Measurements from ENCODE around the gene SLX4IP. TPM values are rescaled to one million over a fixed set of nuclear protein-coding genes. Genes with fewer than 3 reads are reported as not detected.

The SLX4IP gene
- polyA plus RNA-seq, 2 of the 4 experiments (the other 2 are of a cell fraction) = 3.4 to 7.5 TPM

DNA sequence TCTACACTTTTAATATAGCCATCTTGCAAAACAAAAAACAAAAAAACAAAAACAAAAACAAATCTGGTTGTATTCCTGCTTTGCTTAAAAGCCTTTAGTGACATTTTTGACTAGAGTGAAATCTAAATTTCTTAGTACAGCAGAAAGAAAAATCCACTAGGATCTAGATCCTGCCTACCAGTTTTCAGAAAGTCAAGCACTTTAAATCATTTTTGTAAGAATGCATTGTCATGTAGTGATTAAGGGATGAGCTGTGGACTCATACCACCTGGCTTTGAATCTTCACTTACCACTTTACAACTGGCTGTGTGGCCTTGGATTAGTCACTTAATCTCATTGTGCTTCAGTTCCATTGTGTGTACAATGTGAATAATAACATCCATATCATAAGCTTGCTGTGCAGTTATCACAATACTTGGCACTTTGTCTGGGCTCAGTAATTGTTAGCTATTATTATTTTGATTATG, 5.1 kb upstream of the SLX4IP start (continued):
- TF ChIP-seq JUN (IDR thresholded peaks at IDR 0.05) = peak in 1 of 2 experiments; percentile 47; a peak in 2 of 5 replicates
- no peak for TF ChIP-seq CHD4 (IDR thresholded peaks at IDR 0.05; ENCODE audit: borderline replicate concordance)
- peak; percentile 91 for TF ChIP-seq MAFK (IDR thresholded peaks at IDR 0.05; ENCODE audit: partially characterized antibody)
- no peak for TF ChIP-seq NPAS2 (CRISPR knock-in tag; IDR thresholded peaks at IDR 0.05; ENCODE audit: borderline replicate concordance)
- TF ChIP-seq EHF (CRISPR knock-in tag; IDR thresholded peaks at IDR 0.05) = 0 out of 2 replicates have a peak, but pooled peaks have one; percentile 12
- no peak for TF ChIP-seq MYC (IDR thresholded peaks at IDR 0.05; ENCODE audit: borderline replicate concordance, low read length)
- TF ChIP-seq, protein P1, sequence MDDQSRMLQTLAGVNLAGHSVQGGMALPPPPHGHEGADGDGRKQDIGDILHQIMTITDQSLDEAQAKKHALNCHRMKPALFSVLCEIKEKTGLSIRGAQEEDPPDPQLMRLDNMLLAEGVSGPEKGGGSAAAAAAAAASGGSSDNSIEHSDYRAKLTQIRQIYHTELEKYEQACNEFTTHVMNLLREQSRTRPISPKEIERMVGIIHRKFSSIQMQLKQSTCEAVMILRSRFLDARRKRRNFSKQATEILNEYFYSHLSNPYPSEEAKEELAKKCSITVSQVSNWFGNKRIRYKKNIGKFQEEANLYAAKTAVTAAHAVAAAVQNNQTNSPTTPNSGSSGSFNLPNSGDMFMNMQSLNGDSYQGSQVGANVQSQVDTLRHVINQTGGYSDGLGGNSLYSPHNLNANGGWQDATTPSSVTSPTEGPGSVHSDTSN (IDR thresholded peaks at IDR 0.05) = no peak
- no peak for TF ChIP-seq HES2 (IDR thresholded peaks at IDR 0.05)
- no peak for TF ChIP-seq FOXS1 (CRISPR knock-in tag; IDR thresholded peaks at IDR 0.05)
- TF ChIP-seq, protein P2, sequence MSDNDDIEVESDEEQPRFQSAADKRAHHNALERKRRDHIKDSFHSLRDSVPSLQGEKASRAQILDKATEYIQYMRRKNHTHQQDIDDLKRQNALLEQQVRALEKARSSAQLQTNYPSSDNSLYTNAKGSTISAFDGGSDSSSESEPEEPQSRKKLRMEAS (IDR thresholded peaks at IDR 0.05) = peak; percentile 50; the same call in 1 of the 2 replicates
- TF ChIP-seq RAD21 (conservative IDR thresholded peaks at IDR 0.05 in 1 of 2, IDR thresholded peaks at IDR 0.05 in 1 of 2) = no peak
- TF ChIP-seq JUNB (IDR thresholded peaks at IDR 0.05) = peak; percentile 79
- no peak for TF ChIP-seq ZSCAN20 (CRISPR knock-in tag; IDR thresholded peaks at IDR 0.05)
- TF ChIP-seq, protein P3, sequence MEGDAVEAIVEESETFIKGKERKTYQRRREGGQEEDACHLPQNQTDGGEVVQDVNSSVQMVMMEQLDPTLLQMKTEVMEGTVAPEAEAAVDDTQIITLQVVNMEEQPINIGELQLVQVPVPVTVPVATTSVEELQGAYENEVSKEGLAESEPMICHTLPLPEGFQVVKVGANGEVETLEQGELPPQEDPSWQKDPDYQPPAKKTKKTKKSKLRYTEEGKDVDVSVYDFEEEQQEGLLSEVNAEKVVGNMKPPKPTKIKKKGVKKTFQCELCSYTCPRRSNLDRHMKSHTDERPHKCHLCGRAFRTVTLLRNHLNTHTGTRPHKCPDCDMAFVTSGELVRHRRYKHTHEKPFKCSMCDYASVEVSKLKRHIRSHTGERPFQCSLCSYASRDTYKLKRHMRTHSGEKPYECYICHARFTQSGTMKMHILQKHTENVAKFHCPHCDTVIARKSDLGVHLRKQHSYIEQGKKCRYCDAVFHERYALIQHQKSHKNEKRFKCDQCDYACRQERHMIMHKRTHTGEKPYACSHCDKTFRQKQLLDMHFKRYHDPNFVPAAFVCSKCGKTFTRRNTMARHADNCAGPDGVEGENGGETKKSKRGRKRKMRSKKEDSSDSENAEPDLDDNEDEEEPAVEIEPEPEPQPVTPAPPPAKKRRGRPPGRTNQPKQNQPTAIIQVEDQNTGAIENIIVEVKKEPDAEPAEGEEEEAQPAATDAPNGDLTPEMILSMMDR (IDR thresholded peaks at IDR 0.05) = no peak
- TF ChIP-seq, protein P4, sequence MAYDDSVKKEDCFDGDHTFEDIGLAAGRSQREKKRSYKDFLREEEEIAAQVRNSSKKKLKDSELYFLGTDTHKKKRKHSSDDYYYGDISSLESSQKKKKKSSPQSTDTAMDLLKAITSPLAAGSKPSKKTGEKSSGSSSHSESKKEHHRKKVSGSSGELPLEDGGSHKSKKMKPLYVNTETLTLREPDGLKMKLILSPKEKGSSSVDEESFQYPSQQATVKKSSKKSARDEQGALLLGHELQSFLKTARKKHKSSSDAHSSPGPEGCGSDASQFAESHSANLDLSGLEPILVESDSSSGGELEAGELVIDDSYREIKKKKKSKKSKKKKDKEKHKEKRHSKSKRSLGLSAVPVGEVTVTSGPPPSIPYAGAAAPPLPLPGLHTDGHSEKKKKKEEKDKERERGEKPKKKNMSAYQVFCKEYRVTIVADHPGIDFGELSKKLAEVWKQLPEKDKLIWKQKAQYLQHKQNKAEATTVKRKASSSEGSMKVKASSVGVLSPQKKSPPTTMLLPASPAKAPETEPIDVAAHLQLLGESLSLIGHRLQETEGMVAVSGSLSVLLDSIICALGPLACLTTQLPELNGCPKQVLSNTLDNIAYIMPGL (CRISPR knock-in tag; IDR thresholded peaks at IDR 0.05; ENCODE audit: borderline replicate concordance) = no peak
- TF ChIP-seq HOXB5 (CRISPR knock-in tag; IDR thresholded peaks at IDR 0.05) = no peak
- TF ChIP-seq ZNF302 (CRISPR knock-in tag; IDR thresholded peaks at IDR 0.05) = no peak
- no peak for TF ChIP-seq ZC3H11A (IDR thresholded peaks at IDR 0.05)
- TF ChIP-seq CBX8 (IDR thresholded peaks at IDR 0.05) = no peak
- TF ChIP-seq FOSB (CRISPR knock-in tag; IDR thresholded peaks at IDR 0.05) = no peak
- TF ChIP-seq, protein P5, sequence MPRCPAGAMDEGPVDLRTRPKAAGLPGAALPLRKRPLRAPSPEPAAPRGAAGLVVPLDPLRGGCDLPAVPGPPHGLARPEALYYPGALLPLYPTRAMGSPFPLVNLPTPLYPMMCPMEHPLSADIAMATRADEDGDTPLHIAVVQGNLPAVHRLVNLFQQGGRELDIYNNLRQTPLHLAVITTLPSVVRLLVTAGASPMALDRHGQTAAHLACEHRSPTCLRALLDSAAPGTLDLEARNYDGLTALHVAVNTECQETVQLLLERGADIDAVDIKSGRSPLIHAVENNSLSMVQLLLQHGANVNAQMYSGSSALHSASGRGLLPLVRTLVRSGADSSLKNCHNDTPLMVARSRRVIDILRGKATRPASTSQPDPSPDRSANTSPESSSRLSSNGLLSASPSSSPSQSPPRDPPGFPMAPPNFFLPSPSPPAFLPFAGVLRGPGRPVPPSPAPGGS (IDR thresholded peaks at IDR 0.05) = 0 out of 3 replicates have a peak, but pooled peaks have one; percentile 23
- TF ChIP-seq REST (IDR thresholded peaks at IDR 0.05) = no peak
- TF ChIP-seq GATA3 (IDR thresholded peaks at IDR 0.05; ENCODE audit: borderline replicate concordance) = peak; percentile 48; the same call in 1 of the 2 replicates
- TF ChIP-seq CHD2 (IDR thresholded peaks at IDR 0.05; ENCODE audit: low read length, partially characterized antibody) = no peak
- TF ChIP-seq ATOH8 (CRISPR knock-in tag; IDR thresholded peaks at IDR 0.05; ENCODE audit: low read depth) = peak; percentile 31; the same call in 1 of the 2 replicates
- TF ChIP-seq BHLHE40 (IDR thresholded peaks at IDR 0.05; ENCODE audit: low read depth, low read length) = no peak
- TF ChIP-seq E2F6 (IDR thresholded peaks at IDR 0.05; ENCODE audit: borderline replicate concordance, low read depth) = no peak
- TF ChIP-seq RFX5 (IDR thresholded peaks at IDR 0.05) = no peak
- no peak for TF ChIP-seq EHMT2 (IDR thresholded peaks at IDR 0.05; ENCODE audit: low read depth)
- no peak for TF ChIP-seq NR3C1 (IDR thresholded peaks at IDR 0.05)
- TF ChIP-seq POLR2AphosphoS2 (conservative IDR thresholded peaks at IDR 0.05; ENCODE audit: low read length) = no peak
- 0 out of 2 replicates have a peak, but pooled peaks have one; percentile 26 for TF ChIP-seq NFE2L2 (conservative IDR thresholded peaks at IDR 0.05; ENCODE audit: low read length)
